ENCODE results near the gene HSD11B1. TPM values are rescaled to one million over a fixed set of nuclear protein-coding genes. Genes with fewer than 3 reads are reported as not detected.

Gene HSD11B1
- total and polyA plus RNA-seq, 12 donors: 0.17 to 29.6 (median 8.6) TPM

GRCh38 chr1:209691237-209691636 is 13.4 kb upstream of the HSD11B1 start:
- DNase-seq: no peak
- WGBS, 4 donors: 32 to 48% (median 37%) methylated on average over 3 of the region's 3 CpGs
- Histone ChIP-seq H3K4me3 (no peak overlapping the region), H3K36me3 (replicated peaks in 1 of 2) (no peaks in the 10 kb centered on the region), H3K27me3 (no peaks in the 10 kb centered on the region), H3K9me3 (replicated peaks in 1 of 3) (no peaks in the 10 kb centered on the region), H3K4me1 (replicated peaks in 1 of 2) (peaks cover 4 to 35% of the 10 kb centered on the region in 2 donors), H3K27ac (no peak overlapping the region)
- intact Hi-C loops (cut with DNase I): loop anchor here in 1 of 2 donors (5.0 to 10.0 kb wide), 2 partner anchors 54 to 59 kb away; no protein-coding TSS in a partner anchor
- TF ChIP-seq POLR2A (IDR thresholded peaks at IDR 0.05): no peak
- no peak for TF ChIP-seq CTCF (IDR thresholded peaks at IDR 0.05)

GRCh38 chr1:209692296-209692695 is 12.3 kb upstream of the HSD11B1 start:
- H3K4me1 ChIP-seq (replicated peaks in 1 of 2): peaks cover 10 to 37% of the 10 kb centered on the region in 2 donors
- intact Hi-C loops (cut with DNase I): loop anchor here in 1 of 2 donors (2.0 to 10.0 kb wide), 3 partner anchors 53 to 91 kb away; no protein-coding TSS in a partner anchor
- H3K4me3 ChIP-seq: no peak overlapping the region
- H3K9me3 ChIP-seq (replicated peaks in 1 of 3): no peaks in the 10 kb centered on the region
- WGBS, 4 donors: 46 to 54% (median 51%) methylated on average over 4 of the region's 4 CpGs
- H3K27me3 ChIP-seq: no peaks in the 10 kb centered on the region
- H3K36me3 ChIP-seq (replicated peaks in 1 of 2): no peaks in the 10 kb centered on the region
- DNase-seq: no peak
- TF ChIP-seq POLR2A (IDR thresholded peaks at IDR 0.05) (no peak), CTCF (IDR thresholded peaks at IDR 0.05) (no peak)
- no peak overlapping the region for H3K27ac ChIP-seq

GRCh38 chr1:209692745-209693504 is 11.7 kb upstream of the HSD11B1 start:
- peak; percentile 77 to 90 (median 82) for DNase-seq
- Histone ChIP-seq H3K4me3 (no peak overlapping the region), H3K4me1 (replicated peaks in 1 of 2) (peaks cover 10 to 31% of the 10 kb centered on the region in 2 donors), H3K27ac (no peak overlapping the region), H3K9me3 (replicated peaks in 1 of 3) (no peaks in the 10 kb centered on the region), H3K27me3 (no peaks in the 10 kb centered on the region), H3K36me3 (replicated peaks in 1 of 2) (no peaks in the 10 kb centered on the region)
- peak; percentile 75 to 96 (median 88) for TF ChIP-seq CTCF (IDR thresholded peaks at IDR 0.05)
- TF ChIP-seq POLR2A (IDR thresholded peaks at IDR 0.05): no peak
- intact Hi-C loops (cut with DNase I): loop anchor here in 1 of 2 donors (2.0 to 10.0 kb wide), 3 partner anchors 52 to 92 kb away; no protein-coding TSS in a partner anchor
- WGBS, 4 donors: 0 to 4% (median 1%) methylated on average over 3 of the region's 3 CpGs

- Histone ChIP-seq H3K4me1 (replicated peaks in 1 of 2) (peaks cover 10 to 16% of the 10 kb centered on the region in 2 donors), H3K4me3 (no peak overlapping the region), H3K36me3 (replicated peaks in 1 of 2) (no peaks in the 10 kb centered on the region), H3K27ac (no peak overlapping the region), H3K27me3 (no peaks in the 10 kb centered on the region), H3K9me3 (replicated peaks in 1 of 3) (no peaks in the 10 kb centered on the region)
- TF ChIP-seq CTCF (IDR thresholded peaks at IDR 0.05): no peak
- TF ChIP-seq POLR2A (IDR thresholded peaks at IDR 0.05): no peak
- intact Hi-C loops (cut with DNase I): loop anchor here (5.0 to 10.0 kb wide), 2 partner anchors 48 to 119 kb away; no protein-coding TSS in a partner anchor
- peak in 2 of 7 donors; percentile 30 to 32 for DNase-seq
Observed at GRCh38 chr1:209696673-209697072, 8.0 kb upstream of the HSD11B1 start.
